NCI-H2029 treated with DMSO at 0.1 percent for 48 hours (cell line): ENCODE data around the gene PTGS2.
"Not testable (repeated sequence)": the region's sequence is repeated elsewhere in the genome, so short reads cannot be mapped to it uniquely, and the experiment has no call there.

Experiments
- DNase-seq: peaks from one replicate; lab custom pipeline; 2025; lab: John Stamatoyannopoulos, UW

The PTGS2 gene

DNA sequence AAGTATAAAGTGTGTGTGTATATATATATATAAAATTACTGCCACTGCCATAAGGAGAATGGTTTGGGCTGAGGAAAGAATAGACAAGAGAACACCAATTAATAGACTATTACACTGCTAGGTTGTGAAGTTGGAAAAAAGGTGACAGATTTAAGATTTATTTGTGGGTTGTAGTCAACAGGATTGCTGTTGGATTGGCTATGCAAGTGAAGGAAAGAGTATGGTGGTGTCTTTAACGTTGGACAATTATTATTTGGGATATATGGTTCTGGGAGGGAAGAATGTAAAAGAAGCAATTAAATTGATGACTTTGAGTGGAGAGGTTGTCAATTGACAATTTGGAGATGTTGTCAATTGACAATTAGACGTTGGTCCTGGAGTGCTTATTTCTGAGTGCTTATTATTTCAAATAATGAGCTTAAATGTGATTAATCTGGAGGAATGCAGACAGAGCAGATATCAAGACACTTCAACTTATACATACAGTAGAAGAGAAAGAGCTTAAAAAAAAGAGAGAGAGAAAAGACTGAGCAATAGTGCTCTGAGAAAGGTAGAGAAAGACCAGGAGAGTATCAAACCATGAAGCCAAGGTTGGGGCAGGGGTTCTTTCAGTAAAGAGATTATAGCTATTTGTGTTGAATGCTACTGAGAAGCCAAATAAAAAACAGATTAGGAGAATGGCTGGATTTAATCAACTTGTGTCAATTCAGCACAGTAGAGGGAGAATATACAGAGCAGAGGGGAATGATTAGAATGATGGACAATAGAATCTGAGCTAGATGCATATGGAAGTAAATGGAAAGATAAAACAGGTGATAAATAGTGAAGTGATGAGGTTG, 9.7 kb downstream of the PTGS2 start:
- DNase-seq = no peak

- DNase-seq = not testable (repeated sequence)
Measured at GRCh38 chr1:186669784-186670183, 10.4 kb downstream of the PTGS2 start.

- not testable (repeated sequence) for DNase-seq
Measured at GRCh38 chr1:186664217-186664616, 16.0 kb downstream of the PTGS2 start.

DNA sequence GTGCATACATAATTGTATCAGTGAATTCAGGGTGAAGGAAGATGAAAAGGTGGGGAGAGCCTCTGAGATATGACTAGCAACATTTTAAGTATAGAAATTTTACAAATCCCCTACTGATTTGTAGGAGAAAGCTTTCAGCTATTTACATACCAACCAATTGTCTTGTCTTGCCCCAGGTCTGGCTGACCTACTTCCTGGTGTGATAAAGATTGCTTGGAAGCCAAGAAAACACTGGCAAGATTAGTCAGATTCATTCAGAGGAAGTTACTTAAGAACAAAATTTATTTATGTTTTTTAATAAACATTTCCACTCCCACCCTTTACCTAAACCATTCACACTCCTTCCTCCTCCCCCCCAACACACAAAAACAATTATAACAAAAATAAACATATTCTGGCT, 17.5 kb downstream of the PTGS2 start:
- DNase-seq = no peak

DNA sequence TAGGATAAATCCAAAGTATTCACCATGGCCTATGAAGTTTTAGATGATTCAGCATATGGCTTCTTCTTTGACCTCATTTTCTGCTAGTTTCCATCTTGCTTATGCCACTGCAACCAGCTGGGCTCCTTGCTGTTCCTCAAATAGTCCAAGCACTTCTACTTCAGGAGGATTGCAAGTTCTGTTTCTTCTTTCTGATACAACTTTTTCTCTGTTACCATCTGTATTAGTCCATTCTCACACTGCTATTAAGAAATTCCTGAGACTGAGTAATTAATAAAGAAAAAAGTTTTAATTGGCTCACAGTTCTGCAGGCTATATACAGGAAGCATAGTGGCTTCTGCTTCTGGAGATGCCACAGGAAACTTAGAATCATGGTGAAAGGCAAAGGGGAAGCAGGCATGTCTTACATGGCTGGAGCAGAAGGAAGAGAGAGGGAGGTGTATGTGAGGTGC, 20.3 kb downstream of the PTGS2 start:
- DNase-seq = no peak

- no peak for DNase-seq
Measured at GRCh38 chr1:186658999-186659398, 21.2 kb downstream of the PTGS2 start.

DNA sequence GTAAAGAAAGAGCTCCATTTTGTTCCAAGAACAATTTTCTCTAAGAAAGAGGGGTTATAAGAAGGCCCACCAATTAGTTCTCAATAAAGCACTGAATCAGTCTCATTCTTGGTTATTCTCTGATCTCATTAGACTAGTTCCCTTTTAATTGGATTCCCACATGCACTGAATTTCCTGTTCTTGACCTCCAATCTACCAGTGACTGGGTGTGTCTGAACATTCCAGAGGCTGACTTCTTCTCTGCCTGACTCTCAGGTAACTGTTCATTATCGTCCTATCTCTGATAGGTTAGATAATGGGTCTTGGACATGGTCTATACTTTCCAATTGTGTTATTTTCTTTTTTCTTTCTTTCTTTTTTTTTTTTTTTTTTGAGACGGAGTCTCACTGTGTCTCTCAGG, 22.7 kb downstream of the PTGS2 start:
- no peak for DNase-seq

- DNase-seq = no peak
Measured at GRCh38 chr1:186655876-186656275, 24.3 kb downstream of the PTGS2 start.

DNA sequence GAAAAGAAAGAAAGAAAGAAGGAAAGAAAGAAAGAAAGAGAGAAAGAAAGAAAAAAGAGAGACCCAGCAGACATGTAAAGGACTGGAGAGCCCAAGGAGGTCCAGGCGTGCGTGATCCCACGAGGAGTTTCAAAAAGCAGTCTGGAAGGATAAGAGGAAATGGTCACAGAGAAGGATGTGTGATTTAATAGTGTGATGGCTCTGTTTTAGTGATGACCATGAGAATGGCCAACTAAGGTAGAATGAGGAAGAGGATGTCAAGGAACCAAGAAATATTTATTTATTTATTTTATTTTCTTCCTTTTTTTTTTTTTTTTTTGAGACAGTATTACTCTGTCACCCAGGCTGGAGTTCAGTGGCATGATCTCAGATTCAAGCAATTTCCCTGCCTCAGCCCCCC, 25.5 kb downstream of the PTGS2 start:
- DNase-seq = no peak

GRCh38 chr1:186653312-186653711, 26.9 kb downstream of the PTGS2 start:
- DNase-seq = no peak

GRCh38 chr1:186648613-186649012, 31.6 kb downstream of the PTGS2 start:
- no peak for DNase-seq

DNA sequence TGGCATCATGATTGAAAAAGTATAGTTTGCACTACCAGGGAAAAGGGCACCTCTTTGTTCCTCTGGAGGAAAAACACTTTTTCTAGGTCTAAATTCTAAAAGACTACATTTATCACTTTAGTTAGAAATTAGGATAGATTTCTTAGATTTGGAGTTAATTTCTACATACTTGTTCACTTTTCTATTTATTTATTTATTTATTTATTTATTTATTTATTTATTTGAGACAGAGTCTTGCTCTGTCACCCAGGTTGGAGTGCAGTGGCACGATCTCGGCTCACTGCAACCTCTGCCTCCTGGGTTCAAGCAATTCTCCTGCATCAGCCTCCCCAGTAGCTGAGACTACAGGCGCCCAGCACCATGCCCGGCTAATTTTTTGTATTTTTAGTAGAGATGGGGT, 32.2 kb downstream of the PTGS2 start:
- DNase-seq = not testable (repeated sequence)

DNA sequence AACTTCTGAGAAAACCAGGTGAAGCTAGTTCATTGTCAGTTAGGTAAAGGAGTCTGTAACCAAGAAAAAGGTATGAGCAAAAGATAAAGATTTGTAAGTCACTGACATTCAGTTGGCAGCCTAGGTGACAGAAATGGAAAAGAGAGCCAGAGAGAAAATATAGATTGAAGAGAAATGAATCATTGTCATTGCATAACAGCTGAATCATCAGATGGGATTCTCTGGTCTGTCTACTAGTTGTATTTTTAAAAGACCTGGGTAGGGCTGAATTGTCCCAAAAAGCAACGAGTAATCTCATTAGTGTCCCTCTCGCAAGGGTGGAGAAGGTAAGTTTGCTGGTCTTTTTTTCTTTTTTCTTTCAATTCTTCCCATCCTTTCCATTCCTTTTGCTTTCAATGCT, 36.6 kb downstream of the PTGS2 start:
- DNase-seq = no peak

DNA sequence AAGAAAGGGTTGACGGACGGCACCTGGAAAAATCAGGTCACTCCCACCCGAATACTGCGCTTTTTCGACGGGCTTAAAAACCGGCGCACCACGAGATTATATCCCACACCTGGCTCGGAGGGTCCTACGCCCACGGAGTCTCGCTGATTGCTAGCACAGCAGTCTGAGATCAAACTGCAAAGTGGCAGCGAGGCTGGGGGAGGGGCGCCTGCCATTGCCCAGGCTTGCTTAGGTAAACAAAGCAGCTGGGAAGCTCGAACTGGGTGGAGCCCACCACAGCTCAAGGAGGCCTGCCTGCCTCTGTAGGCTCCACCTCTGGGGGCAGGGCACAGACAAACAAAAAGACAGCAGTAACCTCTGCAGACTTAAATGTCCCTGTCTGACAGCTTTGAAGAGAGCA, 42.7 kb downstream of the PTGS2 start:
- not testable (repeated sequence) for DNase-seq

GRCh38 chr1:186636786-186637185, 43.4 kb downstream of the PTGS2 start:
- DNase-seq = no peak

GRCh38 chr1:186634511-186634910, 45.7 kb downstream of the PTGS2 start:
- DNase-seq = no peak

DNA sequence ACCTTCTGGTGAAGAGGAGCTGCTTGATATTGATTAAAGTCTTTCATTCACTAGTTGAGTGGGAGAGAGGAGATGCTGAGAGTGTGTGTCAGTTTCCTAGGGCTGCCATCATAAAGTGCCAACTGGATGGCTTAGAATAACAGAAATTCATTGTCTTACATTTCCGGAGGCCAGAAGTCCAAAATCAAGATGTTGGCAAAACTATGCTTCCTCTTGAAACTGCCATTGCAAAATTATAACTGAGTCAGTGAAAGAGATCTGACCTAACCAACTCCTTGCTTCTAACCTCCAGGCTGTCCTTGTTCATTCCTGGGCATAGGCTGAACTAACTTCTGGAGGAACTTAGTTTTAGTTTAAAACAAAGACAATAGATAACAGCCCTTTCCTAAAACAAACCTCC, 47.1 kb downstream of the PTGS2 start:
- DNase-seq = no peak

GRCh38 chr1:186629341-186629740, 50.9 kb downstream of the PTGS2 start:
- no peak for DNase-seq

- no peak for DNase-seq
Measured at GRCh38 chr1:186628910-186629309, 51.3 kb downstream of the PTGS2 start.

DNA sequence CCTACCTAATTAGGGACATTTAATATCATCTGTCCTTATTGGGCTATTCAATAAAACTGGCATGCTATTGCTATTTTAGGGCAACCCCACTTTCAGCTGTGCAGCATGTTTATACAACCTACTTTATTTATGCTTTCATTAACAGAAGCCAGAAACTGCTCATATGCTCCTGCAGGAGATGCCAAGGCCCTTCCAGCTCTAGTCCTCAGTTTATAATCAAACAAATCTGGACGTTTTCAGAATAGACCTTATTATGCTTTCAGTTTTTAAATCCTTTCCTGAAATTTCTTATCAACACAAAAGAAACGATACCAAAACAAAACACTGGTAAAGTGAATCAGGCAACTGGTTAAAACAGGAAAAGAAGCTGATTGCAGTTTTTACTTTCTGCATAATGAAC, 53.2 kb downstream of the PTGS2 start:
- no peak for DNase-seq

DNA sequence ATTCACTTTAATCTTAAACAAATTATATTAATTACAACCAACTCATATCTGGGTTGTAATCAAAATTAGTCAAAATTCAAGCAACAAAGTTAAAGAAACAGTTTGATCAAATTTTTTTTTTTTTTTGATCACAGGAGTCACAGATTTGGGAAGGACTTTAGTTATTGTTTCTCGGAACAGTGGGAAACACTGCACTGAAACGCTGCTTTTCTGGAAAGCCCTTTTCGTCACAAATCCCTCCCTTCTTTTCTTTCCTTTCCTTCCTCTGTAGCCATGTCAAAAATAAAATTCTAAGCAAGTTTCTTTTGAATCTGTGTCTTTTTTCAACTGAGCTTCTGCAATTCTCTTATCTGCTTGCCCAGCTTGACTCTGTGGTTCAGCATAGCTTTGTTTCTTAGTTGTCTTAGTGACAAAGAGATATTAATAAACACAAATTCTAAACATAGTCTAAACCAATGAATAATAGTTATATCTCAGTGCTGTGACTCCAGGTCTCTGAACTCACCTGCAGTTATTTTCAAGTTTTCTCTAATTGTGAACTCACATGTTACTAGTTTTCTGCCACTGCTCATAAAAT, 53.8 kb downstream of the PTGS2 start:
- no peak for DNase-seq

- DNase-seq = no peak
Measured at GRCh38 chr1:186623551-186623950, 56.7 kb downstream of the PTGS2 start.
